Measurements from ENCODE around the gene RIN2.

Gene RIN2

DNA sequence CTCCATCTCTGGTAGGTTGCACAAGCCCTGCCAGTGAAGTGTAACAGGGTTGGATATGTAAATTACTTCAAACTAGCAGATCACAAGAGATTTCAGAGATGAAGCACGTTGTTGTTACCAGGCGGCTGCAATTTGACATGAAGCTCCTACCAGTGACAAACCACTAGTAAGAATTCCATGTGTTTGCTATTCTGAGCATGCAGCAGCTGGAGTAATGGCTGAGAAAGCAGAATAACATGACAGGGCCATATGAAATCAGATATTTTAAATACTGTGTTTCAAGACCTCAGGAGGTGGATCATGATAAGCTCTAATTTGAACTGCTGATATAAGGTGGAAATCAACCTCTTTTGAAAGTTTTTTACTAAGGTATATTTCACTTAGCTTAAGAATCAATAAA, 11.4 kb downstream of the RIN2 start:
- TF ChIP-seq CTCF (IDR thresholded peaks at IDR 0.05) = no peak

GRCh38 chr20:19770375-19770774, 12.3 kb downstream of the RIN2 start:
- TF ChIP-seq CTCF (IDR thresholded peaks at IDR 0.05) = no peak

- no peak for TF ChIP-seq CTCF (IDR thresholded peaks at IDR 0.05)
Measured at GRCh38 chr20:19771031-19771430, 13.0 kb downstream of the RIN2 start.

DNA sequence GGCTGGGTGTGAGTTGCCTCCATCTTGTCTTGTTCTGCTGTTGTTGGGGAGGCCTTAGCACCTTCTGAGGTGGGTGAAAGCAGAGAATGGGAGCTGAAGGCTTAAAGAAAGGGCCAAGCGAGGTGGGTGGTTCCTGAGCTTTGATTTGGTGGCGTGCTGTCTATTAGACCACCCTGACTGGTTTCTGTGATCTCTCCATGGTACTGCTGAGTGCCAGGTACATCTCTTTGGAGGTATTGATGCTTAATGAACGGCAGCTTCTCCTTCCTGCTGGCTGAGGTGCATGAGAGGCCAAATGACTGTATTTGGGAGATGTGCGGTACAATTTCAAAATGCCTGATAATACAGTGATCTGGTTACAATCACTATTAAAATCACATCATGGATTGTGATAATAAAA, 15.4 kb downstream of the RIN2 start:
- no peak for TF ChIP-seq CTCF (IDR thresholded peaks at IDR 0.05)

GRCh38 chr20:19774135-19774933, 16.3 kb downstream of the RIN2 start:
- no peak for TF ChIP-seq CTCF (IDR thresholded peaks at IDR 0.05)

GRCh38 chr20:19775353-19776253, 17.5 kb downstream of the RIN2 start:
- TF ChIP-seq CTCF (IDR thresholded peaks at IDR 0.05) = no peak

DNA sequence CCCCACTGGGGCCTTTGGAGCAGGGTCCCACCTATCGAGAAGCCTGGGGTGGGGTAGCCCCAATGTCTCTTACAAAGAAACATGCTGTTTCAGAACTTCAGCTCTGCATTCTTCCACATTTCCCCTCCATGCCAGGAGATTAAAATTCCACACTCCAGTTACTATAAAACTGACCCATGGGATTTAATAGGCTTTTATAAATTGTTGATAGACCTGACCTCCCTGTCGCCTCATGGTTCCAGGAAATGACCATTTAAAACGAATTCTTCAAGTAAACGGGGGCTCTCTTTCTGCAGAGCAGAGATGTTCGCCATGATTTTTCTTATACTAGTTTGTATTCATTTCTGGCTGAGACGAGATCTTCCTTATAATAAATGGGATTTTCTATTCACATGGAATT, 19.3 kb downstream of the RIN2 start:
- no peak for TF ChIP-seq CTCF (IDR thresholded peaks at IDR 0.05)
